ENCODE results near the gene ISOC1. TPM values are rescaled to one million over a fixed set of nuclear protein-coding genes. Genes with fewer than 3 reads are reported as not detected.

The ISOC1 gene
- total RNA-seq, 1 experiment from 2014 or later = 32.4 TPM

DNA sequence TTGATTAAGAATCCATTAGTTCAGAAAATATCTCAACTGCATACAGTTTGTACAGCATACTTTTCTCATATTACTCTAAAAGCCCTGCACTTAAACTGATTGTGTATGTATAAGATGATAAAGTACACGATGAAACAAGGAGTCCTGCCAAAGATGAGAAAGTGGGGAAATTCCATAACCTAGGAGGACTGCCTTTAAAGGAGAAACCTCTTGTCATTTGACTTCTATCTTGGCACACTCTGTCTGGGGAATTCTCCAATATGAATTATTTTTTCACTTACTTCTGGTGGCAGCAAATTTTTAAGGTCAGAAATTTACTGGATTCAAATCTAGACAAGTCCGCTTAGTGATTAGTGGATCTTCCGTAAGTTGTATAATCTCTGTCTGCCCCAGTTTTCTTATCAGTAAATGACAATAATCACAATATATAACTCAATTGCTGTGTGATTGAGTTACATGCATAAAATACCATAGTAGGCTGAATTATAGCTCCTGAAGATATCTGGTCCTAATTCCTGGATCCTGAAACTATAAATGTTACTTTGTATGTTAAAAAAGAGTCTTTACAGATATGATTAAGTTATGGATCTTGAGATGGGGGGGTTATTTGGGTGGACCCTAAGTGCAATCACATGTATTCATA is 17.0 kb upstream of the ISOC1 start:
- DNase-seq = no peak
- Histone ChIP-seq H3K36me3 (replicated peaks; ENCODE audit: control insufficient read depth, insufficient read depth, low read length) (no peaks in the 10 kb centered on the region), H3K4me3 (ENCODE audit: insufficient read depth, low read depth, low read length) (no peak overlapping the region), H3K27me3 (ENCODE audit: control insufficient read depth, insufficient read depth, low read length) (no peaks in the 10 kb centered on the region)

- DNase-seq = no peak
- no peak overlapping the region for H3K4me3 ChIP-seq (ENCODE audit: insufficient read depth, low read depth, low read length)
- H3K27me3 ChIP-seq (ENCODE audit: control insufficient read depth, insufficient read depth, low read length) = no peaks in the 10 kb centered on the region
- H3K36me3 ChIP-seq (replicated peaks; ENCODE audit: control insufficient read depth, insufficient read depth, low read length) = no peaks in the 10 kb centered on the region
Measured at GRCh38 chr5:129078247-129078646, 16.3 kb upstream of the ISOC1 start.

DNA sequence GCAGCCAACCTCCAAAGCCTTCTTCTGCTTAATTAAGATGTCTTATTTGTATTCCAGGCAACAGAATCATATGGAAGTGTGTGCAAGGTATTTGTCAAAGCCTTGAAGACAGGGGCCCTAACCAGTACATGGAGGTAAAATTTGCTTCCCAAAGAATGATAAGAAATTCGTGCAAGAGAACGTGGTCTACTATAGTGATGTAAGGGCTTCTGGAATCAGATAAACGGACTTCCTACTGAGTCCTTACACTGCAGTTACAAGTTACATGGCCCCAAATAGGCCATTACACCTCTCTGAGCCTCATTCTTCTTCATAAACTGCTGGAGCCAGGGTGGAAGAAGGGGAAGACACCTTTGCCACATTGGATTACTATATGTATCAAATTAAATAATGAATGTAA is 15.9 kb upstream of the ISOC1 start:
- H3K4me3 ChIP-seq (ENCODE audit: insufficient read depth, low read depth, low read length) = no peak overlapping the region
- DNase-seq = no peak
- H3K36me3 ChIP-seq (replicated peaks; ENCODE audit: control insufficient read depth, insufficient read depth, low read length) = no peaks in the 10 kb centered on the region
- no peaks in the 10 kb centered on the region for H3K27me3 ChIP-seq (ENCODE audit: control insufficient read depth, insufficient read depth, low read length)

GRCh38 chr5:129079496-129079895 is 15.1 kb upstream of the ISOC1 start:
- H3K36me3 ChIP-seq (replicated peaks; ENCODE audit: control insufficient read depth, insufficient read depth, low read length) = no peaks in the 10 kb centered on the region
- DNase-seq = no peak
- H3K4me3 ChIP-seq (ENCODE audit: insufficient read depth, low read depth, low read length) = no peak overlapping the region
- no peaks in the 10 kb centered on the region for H3K27me3 ChIP-seq (ENCODE audit: control insufficient read depth, insufficient read depth, low read length)

GRCh38 chr5:129080766-129081165 is 13.8 kb upstream of the ISOC1 start:
- no peaks in the 10 kb centered on the region for H3K27me3 ChIP-seq (ENCODE audit: control insufficient read depth, insufficient read depth, low read length)
- DNase-seq = no peak
- H3K36me3 ChIP-seq (replicated peaks; ENCODE audit: control insufficient read depth, insufficient read depth, low read length) = no peaks in the 10 kb centered on the region
- no peak overlapping the region for H3K4me3 ChIP-seq (ENCODE audit: insufficient read depth, low read depth, low read length)

DNA sequence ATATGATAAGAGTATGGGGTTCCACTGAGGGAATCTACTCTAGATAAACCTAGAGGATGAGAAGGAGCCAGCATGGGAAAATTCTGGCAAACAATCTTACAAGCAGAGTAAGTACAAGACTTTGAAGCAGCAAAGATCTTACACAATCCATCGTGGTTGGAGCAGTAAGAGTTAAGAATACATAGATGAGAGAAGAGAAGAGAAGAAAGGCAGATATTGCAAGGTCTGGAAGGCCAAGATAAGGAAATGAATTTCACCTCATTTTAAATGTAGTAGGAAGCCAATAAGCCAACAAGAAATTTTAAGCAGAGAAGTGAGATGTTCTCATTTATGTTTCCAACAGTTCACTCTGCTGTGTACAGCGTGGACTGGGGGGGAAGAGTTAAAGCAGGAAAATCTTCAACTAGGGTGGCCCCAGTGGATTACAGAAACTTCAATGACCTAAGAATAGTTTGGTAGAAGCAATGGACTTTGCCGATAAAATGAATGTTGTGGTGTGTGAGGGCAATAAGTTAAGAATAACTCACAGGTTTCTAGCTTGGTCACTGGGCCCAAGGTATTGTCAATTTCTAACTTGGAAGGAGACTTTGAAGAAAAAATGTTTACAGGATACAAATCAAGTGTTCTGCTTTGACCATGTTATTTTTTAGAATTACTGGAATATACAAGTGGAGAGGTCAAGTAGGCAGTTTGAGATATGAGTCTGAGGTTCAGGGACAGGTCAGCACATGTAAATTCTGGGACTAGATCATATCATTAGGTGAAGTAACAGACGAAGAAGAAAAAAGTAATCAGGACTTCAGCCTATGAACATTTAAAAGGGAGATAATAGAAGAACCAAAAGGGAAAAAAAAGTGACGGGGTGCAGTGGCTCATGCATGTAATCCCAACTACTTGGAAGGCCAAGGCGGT is 12.1 kb upstream of the ISOC1 start:
- H3K36me3 ChIP-seq (replicated peaks; ENCODE audit: control insufficient read depth, insufficient read depth, low read length) = no peaks in the 10 kb centered on the region
- DNase-seq = no peak
- no peaks in the 10 kb centered on the region for H3K27me3 ChIP-seq (ENCODE audit: control insufficient read depth, insufficient read depth, low read length)
- H3K4me3 ChIP-seq (ENCODE audit: insufficient read depth, low read depth, low read length) = no peak overlapping the region

GRCh38 chr5:129094924-129095899 is 663 bp downstream of the ISOC1 start:
- peaks cover 15% of the 10 kb centered on the region for H3K27me3 ChIP-seq (ENCODE audit: control insufficient read depth, insufficient read depth, low read length)
- DNase-seq = peak; percentile 61
- peak overlapping the region; percentile 93 for H3K4me3 ChIP-seq (ENCODE audit: insufficient read depth, low read depth, low read length)
- no peaks in the 10 kb centered on the region for H3K36me3 ChIP-seq (replicated peaks; ENCODE audit: control insufficient read depth, insufficient read depth, low read length)

GRCh38 chr5:129096382-129096991 is 1.9 kb downstream of the ISOC1 start:
- peak; percentile 8 for DNase-seq
- H3K4me3 ChIP-seq (ENCODE audit: insufficient read depth, low read depth, low read length) = no peak overlapping the region
- H3K27me3 ChIP-seq (ENCODE audit: control insufficient read depth, insufficient read depth, low read length) = peaks cover 15% of the 10 kb centered on the region
- no peaks in the 10 kb centered on the region for H3K36me3 ChIP-seq (replicated peaks; ENCODE audit: control insufficient read depth, insufficient read depth, low read length)

- H3K4me3 ChIP-seq (ENCODE audit: insufficient read depth, low read depth, low read length) = no peak overlapping the region
- no peaks in the 10 kb centered on the region for H3K36me3 ChIP-seq (replicated peaks; ENCODE audit: control insufficient read depth, insufficient read depth, low read length)
- DNase-seq = no peak
- H3K27me3 ChIP-seq (ENCODE audit: control insufficient read depth, insufficient read depth, low read length) = peaks cover 15% of the 10 kb centered on the region
Measured at GRCh38 chr5:129097498-129098296, 3.1 kb downstream of the ISOC1 start.

DNA sequence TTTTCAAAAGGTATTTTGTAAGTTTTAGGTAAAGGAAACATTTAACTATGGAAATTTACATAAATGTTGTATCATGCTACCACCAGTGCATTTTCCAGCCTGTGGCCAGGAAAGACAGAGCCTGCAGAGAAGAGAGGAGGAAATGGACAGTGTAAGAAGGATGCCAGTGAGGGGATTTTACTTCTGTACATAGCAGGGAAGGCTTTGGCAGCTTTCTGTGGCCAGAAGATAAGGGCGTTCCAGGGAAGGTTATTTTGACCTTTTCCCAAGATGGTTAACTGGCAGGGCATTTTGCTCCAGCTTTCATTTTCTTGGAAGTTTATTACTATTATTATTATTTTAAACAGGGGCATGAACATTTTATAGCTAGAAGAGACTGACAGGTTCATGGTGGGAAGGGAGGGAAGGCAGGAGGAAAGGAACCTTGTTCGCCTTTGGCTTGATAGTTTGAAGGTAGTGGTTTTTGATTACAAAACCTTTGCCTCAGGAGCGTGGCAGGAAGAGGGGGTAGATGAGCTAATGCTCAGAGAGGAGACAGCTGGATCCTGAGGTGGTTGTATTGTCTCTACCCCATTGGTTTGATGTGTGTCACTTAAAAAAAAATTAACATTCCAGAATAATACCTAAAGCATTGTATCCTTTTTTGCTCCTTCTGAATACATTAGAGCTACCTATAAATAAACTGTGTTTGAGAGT is 4.1 kb downstream of the ISOC1 start:
- H3K36me3 ChIP-seq (replicated peaks; ENCODE audit: control insufficient read depth, insufficient read depth, low read length) = no peaks in the 10 kb centered on the region
- H3K4me3 ChIP-seq (ENCODE audit: insufficient read depth, low read depth, low read length) = no peak overlapping the region
- H3K27me3 ChIP-seq (ENCODE audit: control insufficient read depth, insufficient read depth, low read length) = peaks cover 8% of the 10 kb centered on the region
- DNase-seq = no peak

DNA sequence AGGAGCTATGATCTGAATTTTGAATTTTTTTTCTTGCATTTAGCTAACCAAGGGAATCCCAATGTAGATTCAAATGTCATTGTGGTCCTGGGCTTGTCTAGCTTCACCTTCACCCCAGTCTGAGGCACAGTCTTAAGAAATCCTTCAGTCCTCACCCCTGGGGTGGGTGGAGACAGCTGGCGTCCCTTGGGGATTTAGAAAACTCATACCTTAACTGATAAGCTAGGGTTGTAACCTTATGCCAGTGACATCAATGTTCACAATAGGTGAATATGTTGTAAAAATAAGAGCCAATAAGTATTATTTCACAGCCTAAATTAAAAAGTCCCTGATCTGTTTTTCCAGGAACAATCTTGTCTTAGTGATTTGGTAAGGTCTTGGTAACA is 4.6 kb downstream of the ISOC1 start:
- no peaks in the 10 kb centered on the region for H3K36me3 ChIP-seq (replicated peaks; ENCODE audit: control insufficient read depth, insufficient read depth, low read length)
- no peak for DNase-seq
- H3K27me3 ChIP-seq (ENCODE audit: control insufficient read depth, insufficient read depth, low read length) = peaks cover 4% of the 10 kb centered on the region
- H3K4me3 ChIP-seq (ENCODE audit: insufficient read depth, low read depth, low read length) = no peak overlapping the region

- Histone ChIP-seq H3K36me3 (replicated peaks; ENCODE audit: control insufficient read depth, insufficient read depth, low read length) (no peaks in the 10 kb centered on the region), H3K4me3 (ENCODE audit: insufficient read depth, low read depth, low read length) (no peak overlapping the region), H3K27me3 (ENCODE audit: control insufficient read depth, insufficient read depth, low read length) (no peaks in the 10 kb centered on the region)
- no peak for DNase-seq
Measured at GRCh38 chr5:129101794-129102193, 7.2 kb downstream of the ISOC1 start.

DNA sequence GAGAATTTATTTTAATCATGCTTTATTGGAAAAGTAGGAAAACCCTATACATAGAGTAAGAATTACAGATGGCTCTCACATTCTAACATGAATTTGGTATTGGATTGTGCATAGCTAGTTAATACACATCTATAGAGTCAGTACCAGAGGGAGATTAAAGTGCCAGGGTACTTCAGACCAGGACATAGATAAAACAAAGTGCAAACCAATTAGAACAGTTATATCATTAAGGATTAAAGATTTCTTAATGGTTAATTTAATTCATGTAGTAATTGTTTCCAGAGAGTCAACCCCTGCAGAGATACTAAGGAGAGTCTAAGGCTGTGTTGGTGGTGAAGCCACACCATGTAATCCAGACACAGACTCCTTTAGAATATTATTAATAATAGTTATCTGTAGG is 8.8 kb downstream of the ISOC1 start:
- no peak for DNase-seq
- Histone ChIP-seq H3K4me3 (ENCODE audit: insufficient read depth, low read depth, low read length) (no peak overlapping the region), H3K27me3 (ENCODE audit: control insufficient read depth, insufficient read depth, low read length) (no peaks in the 10 kb centered on the region), H3K36me3 (replicated peaks; ENCODE audit: control insufficient read depth, insufficient read depth, low read length) (no peaks in the 10 kb centered on the region)

All from H7 (cell line).